ENCODE measurements around the gene SH2D3A.
A peak's percentile ranks its signal among the peaks of the same experiment; 100 is the strongest.

The SH2D3A gene

GRCh38 chr19:6744381-6745301 lies 22.6 kb downstream of the SH2D3A start (continued):
- no peak for TF ChIP-seq ZFP41 (tag by site-specific recombination; IDR thresholded peaks at IDR 0.05; ENCODE audit: borderline replicate concordance)
- no peak for TF ChIP-seq ZNF114 (tag by site-specific recombination; IDR thresholded peaks at IDR 0.05)
- TF ChIP-seq ZNF830 (tag by site-specific recombination; IDR thresholded peaks at IDR 0.05; ENCODE audit: low read depth) = no peak
- TF ChIP-seq ZNF658 (tag by site-specific recombination; IDR thresholded peaks at IDR 0.05) = no peak
- no peak for TF ChIP-seq ZNF558 (tag by site-specific recombination; IDR thresholded peaks at IDR 0.05)
- peak; percentile 23; the same call in 1 of the 2 replicates for TF ChIP-seq ZNF335 (tag by site-specific recombination; conservative IDR thresholded peaks at IDR 0.05)
- no peak for TF ChIP-seq ZNF747 (tag by site-specific recombination; IDR thresholded peaks at IDR 0.05)
- TF ChIP-seq HOXD13 (CRISPR knock-in tag; IDR thresholded peaks at IDR 0.05; ENCODE audit: borderline replicate concordance) = no peak
- peak; percentile 88 for TF ChIP-seq IKZF3 (tag by site-specific recombination; IDR thresholded peaks at IDR 0.05)
- no peak for TF ChIP-seq ZNF16 (tag by site-specific recombination; IDR thresholded peaks at IDR 0.05; ENCODE audit: low read depth)
- 0 out of 2 replicates have a peak, but pooled peaks have one; percentile 9 for TF ChIP-seq ZNF184 (tag by site-specific recombination; IDR thresholded peaks at IDR 0.05)
- TF ChIP-seq YY1 (tag by site-specific recombination; IDR thresholded peaks at IDR 0.05) = no peak
- TF ChIP-seq ZBTB44 (tag by site-specific recombination; IDR thresholded peaks at IDR 0.05) = peak; percentile 34; the same call in 1 of the 2 replicates
- TF ChIP-seq ZNF248 (tag by site-specific recombination; IDR thresholded peaks at IDR 0.05) = no peak
- no peak for TF ChIP-seq ZNF664 (tag by site-specific recombination; IDR thresholded peaks at IDR 0.05)
- no peak for TF ChIP-seq ZNF221 (tag by site-specific recombination; IDR thresholded peaks at IDR 0.05; ENCODE audit: borderline replicate concordance)
- peak; percentile 99 for TF ChIP-seq PATZ1 (tag by site-specific recombination; IDR thresholded peaks at IDR 0.05)
- TF ChIP-seq, protein P1, sequence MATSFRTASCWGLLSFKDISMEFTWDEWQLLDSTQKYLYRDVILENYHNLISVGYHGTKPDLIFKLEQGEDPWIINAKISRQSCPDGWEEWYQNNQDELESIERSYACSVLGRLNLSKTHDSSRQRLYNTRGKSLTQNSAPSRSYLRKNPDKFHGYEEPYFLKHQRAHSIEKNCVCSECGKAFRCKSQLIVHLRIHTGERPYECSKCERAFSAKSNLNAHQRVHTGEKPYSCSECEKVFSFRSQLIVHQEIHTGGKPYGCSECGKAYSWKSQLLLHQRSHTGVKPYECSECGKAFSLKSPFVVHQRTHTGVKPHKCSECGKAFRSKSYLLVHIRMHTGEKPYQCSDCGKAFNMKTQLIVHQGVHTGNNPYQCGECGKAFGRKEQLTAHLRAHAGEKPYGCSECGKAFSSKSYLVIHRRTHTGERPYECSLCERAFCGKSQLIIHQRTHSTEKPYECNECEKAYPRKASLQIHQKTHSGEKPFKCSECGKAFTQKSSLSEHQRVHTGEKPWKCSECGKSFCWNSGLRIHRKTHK (tag by site-specific recombination; IDR thresholded peaks at IDR 0.05) = no peak
- TF ChIP-seq ZNF654 (tag by site-specific recombination; IDR thresholded peaks at IDR 0.05; ENCODE audit: low read depth) = no peak
- TF ChIP-seq, protein P2, sequence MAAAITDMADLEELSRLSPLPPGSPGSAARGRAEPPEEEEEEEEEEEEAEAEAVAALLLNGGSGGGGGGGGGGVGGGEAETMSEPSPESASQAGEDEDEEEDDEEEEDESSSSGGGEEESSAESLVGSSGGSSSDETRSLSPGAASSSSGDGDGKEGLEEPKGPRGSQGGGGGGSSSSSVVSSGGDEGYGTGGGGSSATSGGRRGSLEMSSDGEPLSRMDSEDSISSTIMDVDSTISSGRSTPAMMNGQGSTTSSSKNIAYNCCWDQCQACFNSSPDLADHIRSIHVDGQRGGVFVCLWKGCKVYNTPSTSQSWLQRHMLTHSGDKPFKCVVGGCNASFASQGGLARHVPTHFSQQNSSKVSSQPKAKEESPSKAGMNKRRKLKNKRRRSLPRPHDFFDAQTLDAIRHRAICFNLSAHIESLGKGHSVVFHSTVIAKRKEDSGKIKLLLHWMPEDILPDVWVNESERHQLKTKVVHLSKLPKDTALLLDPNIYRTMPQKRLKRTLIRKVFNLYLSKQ (tag by site-specific recombination; IDR thresholded peaks at IDR 0.05; ENCODE audit: borderline replicate concordance) = no peak
- TF ChIP-seq PRDM10 (tag by site-specific recombination; IDR thresholded peaks at IDR 0.05) = peak; percentile 58
- no peak for TF ChIP-seq ZNF48 (tag by site-specific recombination; IDR thresholded peaks at IDR 0.05)
- TF ChIP-seq ZNF692 (tag by site-specific recombination; IDR thresholded peaks at IDR 0.05) = peak; percentile 98
- no peak for TF ChIP-seq ZNF302 (tag by site-specific recombination; IDR thresholded peaks at IDR 0.05; ENCODE audit: low read depth)
- no peak for TF ChIP-seq ZNF175 (tag by site-specific recombination; IDR thresholded peaks at IDR 0.05)
- no peak for TF ChIP-seq ZNF19 (tag by site-specific recombination; IDR thresholded peaks at IDR 0.05; ENCODE audit: low read depth)
- TF ChIP-seq ZXDB (tag by site-specific recombination; IDR thresholded peaks at IDR 0.05) = peak; percentile 72; the same call in 1 of the 2 replicates
- TF ChIP-seq ZNF155 (tag by site-specific recombination; IDR thresholded peaks at IDR 0.05) = no peak

Measured in HEK293 (cell line).